ENCODE measurements around the gene ABCA1. TPM values are rescaled to one million over a fixed set of nuclear protein-coding genes. Genes with fewer than 3 reads are reported as not detected.
"Not testable (repeated sequence)": the region's sequence is repeated elsewhere in the genome, so short reads cannot be mapped to it uniquely, and the experiment has no call there.

ABCA1 gene
- total RNA-seq, 1 donor from 2014 or later = 1.7 TPM

DNA sequence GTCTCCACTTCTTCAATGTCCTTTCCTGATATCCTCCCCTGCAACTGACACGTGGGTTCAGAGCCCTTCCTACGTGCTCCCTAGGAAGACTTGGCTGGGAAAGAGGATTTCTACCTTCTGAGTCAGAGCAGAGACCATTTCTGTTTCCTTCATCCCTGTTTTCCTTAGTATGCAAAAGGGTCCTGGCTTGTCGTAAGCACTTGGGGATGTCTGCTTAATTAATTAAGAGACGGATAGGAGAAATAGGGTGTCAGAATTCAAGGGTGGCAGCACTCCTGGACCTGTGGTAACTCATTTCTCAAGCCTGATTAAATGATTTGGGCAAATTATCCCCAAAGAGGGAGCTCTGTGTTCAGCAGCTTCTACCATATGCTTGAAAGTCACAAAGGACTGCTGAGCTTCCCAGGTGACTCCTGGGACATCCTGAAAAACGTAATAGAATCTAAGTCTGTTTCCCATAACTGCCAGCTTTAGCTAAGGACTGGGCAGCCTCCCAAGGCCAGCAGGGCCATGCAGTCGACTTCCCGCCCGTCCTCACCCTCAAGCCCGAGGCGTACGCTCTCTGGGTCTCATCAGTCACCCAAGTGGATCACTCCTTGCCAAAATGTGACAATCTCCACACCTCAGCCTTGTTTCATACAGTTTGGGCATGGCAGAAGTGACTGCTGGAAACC is 20.5 kb downstream of the ABCA1 start:
- intact Hi-C loops (cut with micrococcal nuclease) = no loop called here

DNA sequence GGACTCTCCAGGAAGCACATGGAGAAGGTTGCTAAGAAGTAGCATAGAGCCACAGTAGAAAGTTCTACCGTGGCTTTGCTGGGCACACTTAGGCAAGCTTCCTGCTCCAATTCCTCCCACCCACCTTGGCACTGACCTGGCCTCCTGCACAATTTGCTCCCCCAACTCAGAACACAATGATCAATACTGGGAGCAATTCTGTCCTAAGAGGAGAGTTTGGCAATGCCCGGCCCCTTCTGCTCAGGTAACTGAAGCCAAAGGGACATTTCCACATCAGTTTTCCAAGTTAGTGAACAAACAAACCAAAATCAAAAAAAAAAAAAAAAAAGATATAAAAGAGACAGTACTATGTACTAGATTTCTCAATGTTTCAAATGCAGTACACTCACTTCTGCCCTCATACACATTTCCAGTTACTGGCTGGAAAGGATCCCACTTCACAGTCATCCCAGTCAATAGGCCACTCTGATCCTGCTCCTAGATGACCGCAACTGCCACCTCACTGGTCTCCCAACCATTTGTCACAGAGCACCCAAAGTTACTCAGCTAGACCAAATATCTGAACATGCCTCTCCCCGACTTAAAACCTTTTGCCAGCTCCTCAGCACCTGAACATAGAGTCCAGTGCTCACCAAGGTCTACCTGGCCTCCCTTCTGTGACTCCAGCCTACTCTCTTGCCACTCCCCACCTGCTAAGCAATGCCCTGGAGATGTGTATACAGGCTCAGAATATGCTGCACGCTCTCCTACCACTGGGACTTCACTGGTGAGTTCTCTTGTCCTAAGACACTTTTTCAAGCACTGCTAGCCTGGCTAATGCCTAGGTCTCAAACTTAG is 21.3 kb downstream of the ABCA1 start:
- intact Hi-C loops (cut with micrococcal nuclease) = no loop called here

DNA sequence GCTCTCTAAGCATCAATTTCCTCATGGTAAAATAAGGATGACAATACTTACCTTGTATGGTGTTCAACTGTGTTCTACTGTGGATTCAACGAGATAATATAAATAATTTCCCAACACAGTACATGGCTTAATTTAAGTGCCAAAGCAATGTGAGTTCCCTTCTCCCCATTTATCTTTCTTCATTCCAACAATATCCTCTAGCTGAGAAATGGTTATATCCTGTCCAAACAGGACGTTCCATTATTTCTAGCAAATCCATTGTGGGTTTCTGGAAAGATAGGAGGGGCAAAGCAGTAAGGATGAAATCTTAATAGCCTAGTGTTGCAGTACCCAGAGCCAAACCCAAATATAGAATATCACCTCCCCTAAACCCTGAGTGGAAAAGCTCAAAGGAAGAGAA is 22.0 kb downstream of the ABCA1 start:
- intact Hi-C loops (cut with micrococcal nuclease) = no loop called here

DNA sequence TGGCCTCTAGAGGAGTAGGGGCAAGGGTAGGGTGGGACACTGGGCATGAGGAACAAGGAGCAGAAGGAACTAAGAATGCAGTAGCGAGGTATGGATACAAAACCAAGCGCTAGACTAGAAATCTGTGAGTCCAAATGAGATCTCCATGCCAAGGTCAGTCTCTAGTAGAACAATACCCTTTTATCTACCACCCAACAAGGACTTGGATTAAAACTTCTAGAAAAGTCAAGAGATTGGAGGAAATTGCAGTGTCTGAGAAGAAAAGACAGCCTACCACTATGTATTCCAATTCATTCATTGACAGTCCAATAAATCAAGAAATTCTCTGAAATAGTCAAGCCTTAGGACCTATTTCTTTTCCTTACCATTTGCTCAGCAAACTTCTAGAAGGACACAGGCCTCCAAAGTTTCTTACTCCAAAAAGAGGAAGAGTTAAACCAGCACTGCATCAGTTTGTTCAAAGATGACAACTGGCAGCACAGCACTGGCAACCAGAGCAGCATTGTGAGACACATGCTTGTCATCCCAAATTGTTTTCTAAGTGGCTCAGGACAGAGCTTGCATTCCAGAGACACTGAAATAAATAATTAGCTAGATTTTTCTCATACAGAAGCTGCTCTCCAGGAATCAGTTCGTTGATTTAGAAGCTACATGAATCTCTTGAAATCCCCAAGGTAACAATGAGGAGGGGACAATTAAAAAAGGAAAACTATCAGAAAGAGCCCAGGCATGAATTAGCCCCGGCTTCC is 22.6 kb downstream of the ABCA1 start:
- intact Hi-C loops (cut with micrococcal nuclease) = no loop called here

DNA sequence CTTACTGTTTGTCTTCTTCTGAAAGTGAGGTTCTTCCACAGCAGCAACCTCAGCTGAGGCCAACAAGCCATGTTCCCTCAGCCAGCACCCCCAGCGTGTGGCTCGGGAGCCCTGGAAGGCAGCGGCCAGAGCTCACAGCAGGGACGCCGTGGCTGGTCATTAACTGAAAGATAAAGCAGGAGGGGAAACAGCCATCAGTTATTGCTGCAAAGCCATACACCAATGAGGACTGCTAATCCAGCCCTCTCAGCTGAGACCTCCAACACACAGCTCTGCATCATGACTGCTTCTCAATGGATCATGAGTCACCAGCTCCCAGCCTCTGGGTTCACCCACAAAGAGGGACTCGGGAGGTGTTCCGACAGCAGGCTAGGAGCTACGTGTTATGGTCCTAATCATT is 24.3 kb downstream of the ABCA1 start:
- intact Hi-C loops (cut with micrococcal nuclease) = no loop called here

DNA sequence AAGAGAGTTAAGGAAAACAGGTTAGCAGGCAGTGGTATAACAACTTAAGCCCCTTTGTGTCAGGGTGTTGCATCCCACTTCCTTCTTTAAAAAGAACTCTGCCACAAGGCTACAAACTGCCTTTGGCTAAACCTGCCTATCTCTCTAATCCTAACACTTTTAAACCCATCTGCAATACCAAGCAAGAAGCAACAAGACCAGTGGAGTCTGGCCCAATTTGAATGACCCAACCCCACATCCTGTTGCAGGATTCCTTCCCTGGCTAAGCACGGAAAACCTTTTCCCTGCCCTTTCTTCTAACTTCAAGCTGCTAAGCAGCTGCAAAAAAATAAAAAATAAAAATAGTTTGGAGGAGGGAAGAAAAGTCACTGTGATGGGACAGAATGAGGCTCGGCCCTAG is 27.1 kb downstream of the ABCA1 start:
- intact Hi-C loops (cut with micrococcal nuclease) = no loop called here

DNA sequence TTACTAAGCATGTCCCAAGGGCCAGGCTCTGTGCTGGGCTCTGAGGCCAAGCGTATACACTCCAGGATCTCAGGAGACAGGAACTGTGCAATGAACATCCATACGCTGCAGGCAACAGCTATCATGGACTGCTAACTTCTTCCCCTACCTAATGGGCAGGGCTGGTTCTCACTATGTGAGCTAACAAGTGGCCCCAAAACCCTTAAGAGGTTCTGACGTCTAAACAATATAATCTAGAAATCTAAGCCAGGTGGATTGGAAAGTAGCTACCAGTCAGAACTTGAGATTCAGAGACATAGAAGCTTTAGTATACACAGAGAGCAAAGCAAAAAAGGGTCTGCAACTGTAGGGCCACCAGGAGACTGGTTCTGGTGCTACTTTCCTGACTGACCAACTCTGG is 27.6 kb downstream of the ABCA1 start:
- intact Hi-C loops (cut with micrococcal nuclease) = no loop called here

DNA sequence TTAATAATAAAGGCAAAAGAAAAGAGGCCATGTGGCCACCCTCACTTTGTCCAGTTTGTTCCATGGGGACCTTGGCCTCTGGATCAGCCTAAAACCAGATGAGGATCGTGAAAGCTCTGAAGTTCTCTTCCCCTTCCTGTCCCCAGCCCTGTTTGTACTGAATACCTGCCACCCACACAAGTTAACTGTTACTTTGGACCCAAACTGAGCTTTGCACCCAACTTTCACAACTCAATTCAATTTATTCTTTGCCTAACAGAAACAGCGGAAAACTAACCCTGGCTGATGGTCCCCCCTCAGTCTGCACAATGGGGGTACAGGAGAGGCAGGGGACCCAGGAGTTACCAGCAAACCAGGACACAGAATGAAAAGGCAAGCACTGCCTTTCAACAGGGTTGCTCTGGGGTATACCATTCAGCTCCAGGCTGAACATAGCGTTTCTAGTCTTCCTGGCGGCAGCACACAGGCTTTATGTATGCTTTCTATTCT is 28.2 kb downstream of the ABCA1 start:
- intact Hi-C loops (cut with micrococcal nuclease) = no loop called here

DNA sequence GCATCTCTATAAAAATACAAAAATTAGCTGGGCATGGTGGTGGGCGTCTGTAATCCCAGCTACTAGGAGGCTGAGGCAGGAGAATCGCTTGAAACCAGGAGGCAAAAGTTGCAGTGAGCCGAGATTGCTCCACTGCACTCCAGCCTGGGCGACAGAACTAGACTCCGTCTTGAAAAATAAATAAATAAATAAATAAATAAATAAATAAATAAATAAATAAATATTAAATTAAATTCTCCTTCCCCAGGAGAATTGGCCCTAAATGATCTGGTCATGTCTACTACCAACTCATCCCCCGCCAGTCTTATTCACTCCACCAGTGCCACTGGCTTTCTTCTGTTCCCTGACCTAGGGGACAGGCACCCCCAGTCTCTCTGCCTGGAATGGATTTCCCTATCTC is 29.6 kb downstream of the ABCA1 start:
- intact Hi-C loops (cut with micrococcal nuclease) = not testable (repeated sequence)

DNA sequence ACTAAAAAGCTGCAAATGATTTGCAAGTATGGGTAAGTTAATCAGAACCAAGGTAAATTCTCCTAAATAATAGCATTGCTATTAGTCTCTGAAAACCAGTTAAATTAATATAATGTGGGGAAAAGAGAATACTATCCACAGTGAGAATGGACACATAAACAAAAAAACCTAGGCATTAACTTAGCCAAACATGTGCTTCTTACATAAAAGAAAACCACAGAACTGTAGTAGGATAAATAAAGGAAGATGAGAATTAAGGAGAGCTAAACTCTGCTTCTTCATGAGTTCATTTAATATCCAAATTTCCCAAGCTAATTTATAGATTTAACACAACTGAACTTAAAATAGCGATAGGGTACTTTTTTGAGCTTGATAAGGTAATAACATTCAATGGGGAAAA is 31.8 kb downstream of the ABCA1 start:
- intact Hi-C loops (cut with micrococcal nuclease) = no loop called here

DNA sequence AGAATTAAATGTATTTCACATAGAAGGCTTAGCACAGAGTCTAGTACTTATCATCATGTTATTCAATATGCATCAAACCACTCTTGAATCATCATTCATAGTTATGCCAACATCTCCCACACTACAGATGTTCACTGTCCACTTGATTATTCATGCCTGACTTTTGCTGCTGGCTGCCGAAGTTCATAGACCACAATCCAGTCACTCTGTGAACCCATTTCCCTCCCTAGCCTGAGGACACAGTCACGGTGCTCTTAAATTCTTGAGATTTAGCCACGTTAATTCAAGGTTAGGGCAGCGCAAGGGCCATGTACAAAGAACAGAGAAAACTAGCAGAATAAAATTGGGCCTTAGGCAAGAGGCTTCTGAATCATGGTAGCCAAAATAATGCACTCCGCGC is 32.4 kb downstream of the ABCA1 start:
- intact Hi-C loops (cut with micrococcal nuclease) = no loop called here

DNA sequence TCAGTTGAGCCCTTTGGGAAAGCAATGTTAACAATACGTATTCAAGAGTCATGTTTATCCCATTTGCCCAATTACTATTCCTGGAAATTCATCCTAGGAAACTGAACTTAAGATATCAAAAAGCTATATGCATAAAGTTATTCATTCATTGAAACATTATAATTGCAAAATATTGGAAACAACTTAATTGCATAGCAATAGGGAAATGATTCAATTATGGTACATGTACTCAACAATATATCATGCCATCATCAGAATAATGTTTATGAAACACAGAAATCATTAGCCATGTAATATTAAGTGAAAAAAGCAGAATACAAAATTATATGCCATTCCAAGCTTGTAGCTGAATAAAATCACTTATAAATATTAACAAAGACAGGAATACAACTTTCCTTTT is 35.3 kb downstream of the ABCA1 start:
- intact Hi-C loops (cut with micrococcal nuclease) = no loop called here

DNA sequence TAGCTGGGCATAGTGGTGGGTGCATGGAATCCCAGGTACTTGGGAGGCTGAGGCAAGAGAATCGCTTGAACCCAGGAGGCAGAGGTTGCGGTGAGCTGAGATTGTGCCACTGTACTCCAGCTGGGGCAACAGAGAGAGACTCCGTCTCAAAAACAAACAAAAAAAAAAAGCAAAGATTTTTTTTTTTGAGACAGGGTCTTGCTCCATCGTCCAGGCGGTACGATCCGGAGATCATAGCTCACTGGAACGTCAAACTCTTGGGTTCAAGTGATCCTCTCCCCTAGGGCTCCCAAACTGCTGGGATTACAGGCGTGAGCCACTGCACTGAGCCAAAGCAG is 37.6 kb downstream of the ABCA1 start:
- intact Hi-C loops (cut with micrococcal nuclease) = no loop called here

DNA sequence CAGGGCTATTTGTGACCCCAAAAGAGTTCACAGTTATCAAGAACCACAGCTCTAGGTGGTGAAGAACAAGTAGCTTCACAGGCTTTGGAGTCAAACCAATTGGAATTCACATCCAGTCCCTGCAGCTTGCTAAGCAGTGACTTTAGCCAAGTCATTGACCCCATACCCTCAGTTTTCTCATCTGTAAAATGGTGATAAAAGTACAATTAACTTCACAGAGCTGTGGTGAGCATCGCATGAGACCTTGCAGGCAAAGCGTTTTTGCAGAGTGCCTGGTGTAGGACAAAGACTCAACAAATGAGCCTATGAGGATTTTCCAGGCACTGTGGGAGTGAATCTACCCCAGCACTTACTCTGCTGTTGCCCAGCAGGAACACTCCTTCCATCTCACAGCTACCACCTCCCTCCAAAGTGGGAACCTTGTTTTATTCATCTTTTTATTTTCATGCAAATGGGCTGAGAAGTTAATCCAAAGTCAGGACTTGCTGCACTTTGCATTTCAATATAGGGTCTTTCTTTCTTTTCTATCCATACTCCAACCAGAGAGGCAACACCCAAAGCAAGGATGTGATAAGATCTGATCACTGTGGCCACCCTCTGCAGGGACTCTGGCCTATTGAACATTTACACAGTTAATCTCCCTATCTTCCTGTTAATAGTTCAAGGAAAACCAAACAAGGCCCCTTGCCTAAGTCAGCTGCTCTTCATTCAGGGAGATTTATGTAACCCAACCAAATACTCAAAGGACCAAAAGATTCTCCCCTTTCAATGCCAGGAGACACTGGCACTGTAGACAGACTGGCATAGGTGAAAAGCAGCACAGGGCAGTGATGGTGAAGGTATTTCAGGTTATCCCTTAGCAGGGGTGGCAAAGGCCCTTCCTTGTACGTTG is 41.9 kb downstream of the ABCA1 start:
- intact Hi-C loops (cut with micrococcal nuclease) = no loop called here

DNA sequence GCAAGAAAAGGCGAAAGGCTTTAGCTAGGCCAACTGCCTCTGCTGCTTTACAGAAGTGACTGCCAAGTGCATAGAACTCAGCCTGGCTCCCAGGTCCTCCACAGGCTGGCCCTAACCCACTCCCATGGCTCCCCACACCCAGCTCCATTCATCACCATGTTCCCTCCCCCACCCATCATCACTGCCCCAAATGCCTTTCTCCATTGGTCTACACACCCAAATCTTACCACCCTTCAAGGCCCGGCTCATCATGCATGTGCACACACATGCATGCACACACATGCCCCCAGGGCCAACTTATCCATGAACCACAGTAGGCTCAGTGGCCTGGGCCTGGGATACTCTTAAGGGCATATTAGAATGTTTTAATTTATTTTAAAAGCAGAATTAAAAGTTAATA is 44.8 kb downstream of the ABCA1 start:
- intact Hi-C loops (cut with micrococcal nuclease) = no loop called here

DNA sequence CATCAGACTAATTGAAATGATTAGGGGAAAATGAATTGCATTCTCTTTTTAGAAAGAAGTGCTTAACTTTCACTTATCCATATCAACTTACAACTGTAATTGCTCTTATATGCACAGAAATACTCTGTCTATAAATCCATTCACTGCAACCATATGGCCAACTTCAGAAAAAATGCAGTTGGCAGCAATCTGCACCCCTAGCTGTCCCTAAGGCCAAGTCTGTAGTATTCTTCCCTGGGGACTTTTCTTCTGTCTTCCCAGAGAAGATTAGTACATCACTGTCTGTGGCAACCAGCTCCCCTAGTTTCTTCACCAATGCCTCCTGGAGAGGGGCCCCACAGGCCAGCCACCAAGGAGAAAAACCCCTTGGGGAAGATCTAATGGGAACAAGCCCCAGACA is 45.4 kb downstream of the ABCA1 start:
- intact Hi-C loops (cut with micrococcal nuclease) = no loop called here

DNA sequence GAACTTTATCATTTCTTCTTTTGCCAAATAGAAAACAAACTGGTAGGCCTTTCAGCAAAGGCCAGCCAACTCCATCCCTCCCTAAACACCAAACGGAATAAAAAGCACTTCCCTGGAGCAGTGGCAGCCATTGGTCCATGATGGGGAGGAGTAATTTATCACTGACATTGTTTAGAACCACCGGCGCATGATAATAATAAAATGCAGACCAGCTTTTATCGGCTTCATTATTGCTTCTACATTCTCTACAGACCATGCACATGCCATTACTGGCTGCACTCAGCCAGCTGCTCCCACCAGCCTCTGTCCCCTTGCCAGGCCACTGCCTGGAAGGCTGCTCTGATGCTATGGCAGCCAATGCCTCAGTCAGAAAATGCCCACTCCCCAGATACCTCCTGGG is 45.9 kb downstream of the ABCA1 start:
- intact Hi-C loops (cut with micrococcal nuclease) = no loop called here

DNA sequence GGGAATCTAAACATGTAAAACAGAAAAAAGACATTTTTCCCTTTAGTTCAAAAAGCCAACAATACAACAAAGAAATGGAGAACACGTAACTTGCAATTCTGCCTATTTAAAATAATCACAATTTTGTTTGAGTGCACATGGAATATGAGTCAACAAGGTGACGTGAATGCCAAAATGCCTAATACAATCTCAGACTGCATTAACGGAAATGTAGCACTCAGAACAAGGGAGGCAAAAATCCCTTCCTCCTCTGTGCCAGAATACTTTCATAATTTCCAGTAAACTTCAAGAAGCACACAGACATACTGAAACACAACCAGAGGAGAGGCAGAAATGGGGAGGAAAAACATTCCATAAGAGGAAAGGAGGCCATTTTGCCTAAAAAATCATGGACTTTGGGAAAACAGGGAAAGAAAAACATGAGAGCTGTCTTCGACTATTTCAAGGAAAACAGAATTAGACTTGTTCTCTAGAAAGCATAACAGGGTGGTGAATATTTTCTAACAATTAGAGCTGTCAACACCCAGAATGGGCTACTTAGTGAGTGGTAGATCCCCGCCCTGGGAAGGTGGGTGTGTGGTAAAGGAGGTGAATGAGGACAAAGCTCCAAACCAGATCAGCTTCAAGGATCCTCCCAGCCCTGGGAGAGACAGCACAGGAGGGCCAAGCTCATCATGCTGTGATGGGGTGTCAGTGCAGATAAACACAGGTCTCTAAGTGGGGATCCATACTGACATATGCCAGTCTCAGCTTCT is 48.2 kb downstream of the ABCA1 start:
- intact Hi-C loops (cut with micrococcal nuclease) = no loop called here

DNA sequence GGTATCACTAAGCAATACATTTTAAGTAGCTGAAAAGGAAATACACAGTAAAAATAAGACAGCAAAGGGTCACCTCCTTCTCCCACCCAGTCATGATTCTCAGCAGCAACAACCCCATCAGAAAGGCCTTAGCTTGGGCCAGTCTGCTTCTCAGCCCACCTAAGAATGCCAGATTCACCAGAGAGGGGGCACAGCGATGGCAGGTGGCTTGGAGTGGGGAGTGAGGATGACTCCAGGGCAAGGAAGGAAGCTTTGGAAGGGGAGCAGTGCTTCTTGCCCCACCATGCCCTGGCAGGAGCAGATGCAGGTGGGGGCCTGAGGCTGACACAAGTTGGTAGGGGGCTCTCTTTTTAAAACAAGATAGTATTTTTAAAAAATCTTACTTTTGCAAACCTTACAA is 51.4 kb downstream of the ABCA1 start:
- intact Hi-C loops (cut with micrococcal nuclease) = no loop called here

DNA sequence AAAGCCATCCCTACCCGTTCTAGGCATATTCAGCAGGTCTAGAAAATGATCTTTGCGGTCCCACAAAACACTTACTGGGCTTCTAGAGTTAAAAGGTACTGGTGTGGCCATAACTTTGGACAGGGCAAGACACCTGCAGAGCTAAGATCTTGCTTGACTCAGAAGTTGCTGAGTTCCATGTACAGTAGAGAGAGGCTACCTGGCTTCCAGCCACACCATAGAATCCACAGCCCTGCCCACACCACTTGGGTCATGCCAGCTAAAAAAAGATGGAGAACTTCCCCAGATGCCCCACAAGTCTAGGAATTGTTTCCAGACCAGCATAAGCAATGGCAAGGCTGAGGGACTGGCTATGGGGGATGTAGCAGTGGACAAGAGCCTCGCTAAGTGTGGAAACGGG is 52.1 kb downstream of the ABCA1 start:
- intact Hi-C loops (cut with micrococcal nuclease) = no loop called here

DNA sequence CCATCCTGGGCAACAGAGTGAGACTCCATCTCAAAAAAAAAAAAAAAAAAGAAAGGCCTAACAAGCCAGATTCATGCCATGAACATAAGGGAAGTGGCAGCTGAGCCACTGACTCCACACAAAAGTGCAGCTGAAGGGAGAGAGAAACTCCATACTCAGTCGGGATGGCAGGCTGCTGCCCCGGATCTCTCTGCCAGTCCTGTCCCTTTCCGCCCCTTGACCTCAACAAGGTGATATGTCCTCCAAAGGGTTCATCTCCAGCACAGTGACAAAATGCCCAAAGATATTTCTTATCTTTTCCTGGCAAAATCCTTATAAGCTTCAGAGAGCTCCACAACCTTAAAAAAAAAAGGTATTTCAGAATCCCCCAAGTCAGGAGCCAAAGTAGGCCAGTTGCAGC is 52.6 kb downstream of the ABCA1 start:
- intact Hi-C loops (cut with micrococcal nuclease) = no loop called here

Data from T-helper 1 cell treated with Interleukin-12 subunit alpha and Interleukin-12 subunit beta and Interleukin-4 antibody, amounts not matched to agents 30 ng/mL and 1 ng/mL, for 36 hours (primary cell).